Fibroblast of the aortic adventitia (primary cell): ENCODE data around the gene NOC3L. TPM values are rescaled to one million over a fixed set of nuclear protein-coding genes. Genes with fewer than 3 reads are reported as not detected.
A peak's percentile ranks its signal among the peaks of the same experiment; 100 is the strongest.

Experiments
- DNase-seq: peaks from one replicate; pipeline ENCODE4 v3.0.0-alpha.2; 2010; ENCODE audit warnings: low read depth
- H3K4me3 ChIP-seq: 2 replicates; pipeline ENCODE4 v1.5.1; 2011; ENCODE audit warnings: low read depth, mild to moderate bottlenecking, control low read depth, low read length, moderate library complexity
- total RNA-seq: library from RNA; depleted of rRNA; stranded (reverse); fragments of >200 nt; gene quantifications from 2 replicates; pipeline ENCODE4 v1.2.3, GENCODE V29; 2012; ENCODE audit warnings: low replicate concordance
- TF ChIP-seq, protein P1 (sequence below): IDR thresholded peaks from 2 replicates; pipeline ENCODE4 v1.5.1; 2011; ENCODE audit warnings: mild to moderate bottlenecking, low read length, control low read depth, inconsistent platforms; ENCODE audit not compliant: insufficient read depth

NOC3L gene
- total RNA-seq, 1 donor: 36.4 TPM

DNA sequence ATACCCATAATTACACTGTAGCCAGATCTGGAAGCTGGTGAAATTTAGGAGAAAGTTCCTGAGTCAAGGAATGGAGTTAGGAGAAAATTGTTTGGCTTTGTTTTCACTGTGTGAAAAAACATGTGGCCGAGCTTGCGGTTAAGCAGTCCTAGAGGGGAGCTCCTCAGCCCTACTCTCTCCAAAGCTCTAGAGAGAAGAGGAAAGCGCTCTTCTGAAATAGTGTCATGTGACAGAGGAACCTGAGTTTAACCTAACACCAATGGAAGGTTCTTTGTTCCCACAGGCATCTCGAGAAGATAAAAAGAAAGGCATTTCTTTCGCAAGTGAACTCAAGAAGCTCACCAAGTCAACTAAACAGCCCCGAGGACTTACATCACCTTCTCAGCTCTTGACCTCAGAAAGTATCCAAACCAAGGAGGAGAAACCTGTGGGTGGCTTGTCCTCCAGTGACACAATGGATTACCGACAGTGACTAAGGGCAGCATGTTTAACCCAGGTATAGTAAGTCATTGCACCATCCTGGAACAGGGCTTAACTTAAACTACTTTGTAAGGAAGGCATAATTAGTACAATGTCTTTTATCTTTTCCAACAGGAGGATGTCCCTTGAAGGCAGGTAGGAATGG lies 38.0 kb downstream of the NOC3L start:
- DNase-seq: no peak
- TF ChIP-seq, protein P1, sequence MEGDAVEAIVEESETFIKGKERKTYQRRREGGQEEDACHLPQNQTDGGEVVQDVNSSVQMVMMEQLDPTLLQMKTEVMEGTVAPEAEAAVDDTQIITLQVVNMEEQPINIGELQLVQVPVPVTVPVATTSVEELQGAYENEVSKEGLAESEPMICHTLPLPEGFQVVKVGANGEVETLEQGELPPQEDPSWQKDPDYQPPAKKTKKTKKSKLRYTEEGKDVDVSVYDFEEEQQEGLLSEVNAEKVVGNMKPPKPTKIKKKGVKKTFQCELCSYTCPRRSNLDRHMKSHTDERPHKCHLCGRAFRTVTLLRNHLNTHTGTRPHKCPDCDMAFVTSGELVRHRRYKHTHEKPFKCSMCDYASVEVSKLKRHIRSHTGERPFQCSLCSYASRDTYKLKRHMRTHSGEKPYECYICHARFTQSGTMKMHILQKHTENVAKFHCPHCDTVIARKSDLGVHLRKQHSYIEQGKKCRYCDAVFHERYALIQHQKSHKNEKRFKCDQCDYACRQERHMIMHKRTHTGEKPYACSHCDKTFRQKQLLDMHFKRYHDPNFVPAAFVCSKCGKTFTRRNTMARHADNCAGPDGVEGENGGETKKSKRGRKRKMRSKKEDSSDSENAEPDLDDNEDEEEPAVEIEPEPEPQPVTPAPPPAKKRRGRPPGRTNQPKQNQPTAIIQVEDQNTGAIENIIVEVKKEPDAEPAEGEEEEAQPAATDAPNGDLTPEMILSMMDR: no peak
- no peak overlapping the region for H3K4me3 ChIP-seq

DNA sequence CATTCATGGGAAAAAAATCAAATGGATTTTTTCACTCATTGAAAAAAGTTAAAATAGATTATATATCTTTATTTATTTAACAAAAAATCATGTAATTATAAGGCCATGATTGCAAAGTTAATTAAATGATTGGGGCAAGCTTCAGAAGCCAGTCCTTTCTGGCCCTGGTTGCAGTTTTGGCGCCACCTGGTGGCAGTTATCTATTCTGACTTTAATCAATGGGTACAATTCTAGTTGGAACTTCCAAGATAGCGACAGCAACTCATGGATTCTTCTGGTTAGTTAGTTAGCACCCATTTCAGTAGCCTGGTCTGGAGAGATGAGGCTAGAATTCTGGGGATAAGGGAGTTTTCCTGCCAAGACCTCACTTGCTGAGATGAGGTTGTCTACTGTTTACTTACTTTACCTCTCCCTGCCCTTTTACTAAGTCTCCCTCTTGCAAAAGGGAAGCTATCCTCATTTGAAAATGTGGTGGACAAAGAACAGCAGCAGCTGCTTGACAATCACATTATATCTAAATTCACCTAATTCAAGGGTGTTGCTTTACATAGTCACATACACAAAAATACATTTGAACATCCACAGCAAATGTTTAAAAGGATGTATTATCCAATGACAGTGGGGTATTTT lies 42.3 kb downstream of the NOC3L start:
- TF ChIP-seq, protein P1: peak; percentile 71
- peak; percentile 72 for DNase-seq
- no peak overlapping the region for H3K4me3 ChIP-seq

DNA sequence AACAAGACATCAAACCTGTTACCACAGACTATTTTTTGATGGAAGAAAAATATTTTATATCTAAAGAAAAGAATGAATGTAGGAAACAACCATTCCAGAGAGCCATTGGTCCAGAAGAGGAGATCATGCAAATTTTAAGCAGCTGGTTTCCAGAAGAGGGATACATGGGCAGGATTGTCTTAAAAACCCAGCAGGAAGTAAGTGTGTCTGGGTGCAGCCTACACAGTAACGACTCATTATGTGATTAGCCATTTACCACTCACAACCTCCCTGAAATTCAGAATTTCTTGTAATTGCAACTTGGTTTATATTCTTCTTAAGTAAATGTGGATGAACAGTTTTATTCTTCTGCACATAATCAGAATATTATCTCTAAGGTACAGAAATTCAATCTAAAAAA lies 46.2 kb downstream of the NOC3L start:
- no peak overlapping the region for H3K4me3 ChIP-seq
- TF ChIP-seq, protein P1: no peak
- no peak for DNase-seq

DNA sequence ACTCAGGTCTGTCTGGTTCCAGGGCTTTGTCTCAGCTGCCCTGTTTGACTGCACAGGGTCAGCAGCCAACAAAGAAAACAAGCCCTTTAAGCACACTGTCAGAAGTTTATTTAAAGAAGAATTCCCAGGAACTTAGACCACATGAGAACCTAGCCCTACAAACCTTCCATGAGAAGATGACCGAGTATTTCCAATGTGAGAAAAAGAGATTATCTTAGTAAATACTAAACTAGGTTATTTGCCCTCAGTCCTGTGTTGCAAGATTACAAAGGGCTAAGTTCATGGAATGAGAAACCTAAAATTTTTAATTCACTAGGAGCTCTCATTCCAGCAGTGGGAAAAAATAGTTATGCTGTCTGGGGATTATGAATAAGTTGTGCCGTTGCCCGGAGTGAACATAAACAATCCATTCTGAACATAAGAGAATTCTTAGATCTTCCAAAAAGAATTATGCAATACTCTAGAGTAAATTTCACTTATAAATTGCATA lies 46.7 kb downstream of the NOC3L start:
- no peak overlapping the region for H3K4me3 ChIP-seq
- TF ChIP-seq, protein P1: no peak
- DNase-seq: peak; percentile 92

DNA sequence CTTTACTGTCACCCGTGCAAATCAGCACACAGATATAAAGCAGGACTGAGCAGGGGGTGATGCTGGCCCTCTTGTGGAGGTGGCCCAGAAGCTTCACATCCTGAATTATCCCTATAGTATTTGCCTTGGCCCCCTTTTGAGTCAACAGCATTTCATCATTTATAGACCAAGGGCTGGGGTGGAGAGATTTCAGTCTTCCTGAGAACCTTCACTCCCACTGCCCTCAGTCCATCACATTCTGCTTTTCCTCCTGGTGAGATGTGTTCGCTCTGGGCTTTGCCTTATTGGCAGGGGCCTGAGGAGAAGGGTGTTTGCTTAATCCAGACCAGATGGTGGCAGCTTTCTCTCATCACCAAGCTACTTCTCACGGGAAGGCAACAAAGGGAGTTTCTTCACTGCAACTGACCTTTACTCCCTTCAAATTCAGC lies 47.7 kb downstream of the NOC3L start:
- no peak overlapping the region for H3K4me3 ChIP-seq
- TF ChIP-seq, protein P1: peak; percentile 6
- peak; percentile 62 for DNase-seq

DNA sequence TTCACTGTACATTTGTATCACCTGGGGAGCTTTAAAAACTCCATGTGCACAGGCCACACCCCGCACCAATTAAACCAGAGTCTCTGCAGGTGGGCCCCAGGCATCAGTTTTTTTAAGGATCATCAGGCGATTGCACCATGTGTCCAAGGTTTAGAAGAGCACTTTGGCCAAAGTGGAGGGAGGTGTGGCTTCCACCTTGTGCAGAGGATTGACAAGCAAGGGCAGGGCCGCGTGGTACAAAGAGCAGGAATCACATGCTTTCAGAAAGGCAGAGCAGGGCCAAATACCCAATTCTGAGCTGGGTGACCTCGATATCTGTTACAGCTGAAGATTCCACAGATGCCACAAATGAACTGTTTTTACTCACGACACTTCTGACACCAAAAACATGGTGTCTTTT lies 52.4 kb downstream of the NOC3L start:
- TF ChIP-seq, protein P1: no peak
- H3K4me3 ChIP-seq: no peak overlapping the region
- no peak for DNase-seq
